HG03097 (cell line): ENCODE data around the gene REELD1.

Experiments used
- ATAC-seq: cut with Tn5 transposase; IDR thresholded peaks from one replicate; pipeline ENCODE4 v1.9.1; 2021; ENCODE audit not compliant: unreplicated experiment, low FRiP score

The REELD1 gene

GRCh38 chr4:146214238-146214637, at the start of gene REELD1:
Gene REELD1, plus strand, starts transcription at chr4:146214538. Its CDS starts 2,415 bp downstream, at chr4:146216953.
- no peak for ATAC-seq

GRCh38 chr4:146165221-146165620, 49.1 kb upstream of the REELD1 start:
- ATAC-seq = no peak

- ATAC-seq = no peak
Observed at GRCh38 chr4:146165840-146166239, 48.5 kb upstream of the REELD1 start.

- ATAC-seq = no peak
Observed at GRCh38 chr4:146170149-146170548, 44.2 kb upstream of the REELD1 start.

- ATAC-seq = peak; percentile 90
Observed at GRCh38 chr4:146175541-146176453, 38.5 kb upstream of the REELD1 start, which contains the start of gene LSM6. Gene LSM6, plus strand, starts transcription at chr4:146175718. Its CDS starts 7,204 bp downstream, at chr4:146182922.

GRCh38 chr4:146176891-146177290, 37.4 kb upstream of the REELD1 start:
- no peak for ATAC-seq

GRCh38 chr4:146178126-146178525, 36.2 kb upstream of the REELD1 start:
- ATAC-seq = no peak

GRCh38 chr4:146179784-146180370, 34.5 kb upstream of the REELD1 start:
- no peak for ATAC-seq

- ATAC-seq = no peak
Observed at GRCh38 chr4:146182443-146182842, 31.9 kb upstream of the REELD1 start.

GRCh38 chr4:146183209-146183608, 31.1 kb upstream of the REELD1 start:
- ATAC-seq = no peak

GRCh38 chr4:146186041-146186440, 28.3 kb upstream of the REELD1 start:
- no peak for ATAC-seq

GRCh38 chr4:146186596-146186995, 27.7 kb upstream of the REELD1 start:
- ATAC-seq = no peak

GRCh38 chr4:146190456-146190855, 23.9 kb upstream of the REELD1 start:
- ATAC-seq = no peak

- no peak for ATAC-seq
Observed at GRCh38 chr4:146191766-146192458, 22.4 kb upstream of the REELD1 start.

- ATAC-seq = no peak
Observed at GRCh38 chr4:146193628-146194027, 20.7 kb upstream of the REELD1 start.

- ATAC-seq = no peak
Observed at GRCh38 chr4:146194212-146194611, 20.1 kb upstream of the REELD1 start.

GRCh38 chr4:146202665-146203064, 11.7 kb upstream of the REELD1 start:
- no peak for ATAC-seq

- ATAC-seq = no peak
Observed at GRCh38 chr4:146207410-146207809, 6.9 kb upstream of the REELD1 start.

GRCh38 chr4:146210890-146211289, 3.4 kb upstream of the REELD1 start:
- ATAC-seq = no peak

GRCh38 chr4:146211440-146211839, 2.9 kb upstream of the REELD1 start:
- no peak for ATAC-seq

GRCh38 chr4:146212781-146213180, 1.6 kb upstream of the REELD1 start:
- ATAC-seq = no peak
